AML-193 (cell line): Measurements from ENCODE around the gene RCSD1.
"Not testable (repeated sequence)": the region's sequence is repeated elsewhere in the genome, so short reads cannot be mapped to it uniquely, and the experiment has no call there.

Experiments
- DNase-seq, 2 experiments: peaks; one replicate each; lab custom pipeline; 2025; lab: John Stamatoyannopoulos, UW

RCSD1 gene

GRCh38 chr1:167629681-167630567 lies at the start of gene RCSD1:
Gene RCSD1, plus strand, starts transcription at chr1:167630232. Its CDS starts 192 bp downstream, at chr1:167630424.
- DNase-seq, result peak; percentile 39 to 44

GRCh38 chr1:167582064-167582463 lies 48.0 kb upstream of the RCSD1 start:
- DNase-seq, result no peak

- no peak for DNase-seq
These were observed 47.3 kb upstream of the RCSD1 start for GRCh38 chr1:167582722-167583121.

DNA sequence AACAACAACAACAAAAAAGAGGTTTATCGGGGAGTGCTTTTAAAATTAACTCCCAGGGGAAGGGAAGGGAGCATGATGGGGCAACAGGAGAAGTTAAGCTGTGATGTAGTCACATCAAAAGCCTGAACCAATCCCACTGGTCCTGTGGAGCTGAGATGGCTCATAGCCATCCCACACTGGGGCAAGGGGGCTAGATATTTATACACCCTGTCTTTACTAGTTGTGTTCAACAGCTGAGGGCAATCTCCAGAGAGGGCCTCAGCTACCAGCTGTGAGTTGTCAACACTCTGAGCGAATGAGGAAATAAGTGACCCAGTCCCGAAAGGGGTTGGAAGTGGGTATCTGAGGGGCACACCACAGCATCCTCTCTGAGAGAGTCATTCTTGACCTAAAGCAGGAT lies 45.5 kb upstream of the RCSD1 start:
- DNase-seq, result no peak

DNA sequence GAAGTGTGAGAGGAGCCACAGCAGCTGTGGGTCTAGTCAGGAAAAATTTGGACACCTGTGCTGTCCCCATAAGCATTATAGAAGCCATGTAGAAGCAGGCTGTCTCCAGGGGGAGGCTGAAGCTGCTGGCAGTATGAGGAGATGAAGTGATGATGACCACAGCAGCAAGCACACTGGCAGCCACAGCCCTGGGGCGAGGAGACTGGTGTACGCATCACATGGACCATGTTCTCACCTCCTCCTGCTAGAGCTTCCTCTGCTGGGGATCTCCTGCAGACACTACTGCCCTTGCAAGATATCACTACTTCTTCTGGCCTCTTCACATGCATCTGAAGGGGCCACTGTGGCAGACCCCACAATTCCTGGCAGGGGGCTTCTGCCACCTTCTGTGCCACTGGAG lies 42.7 kb upstream of the RCSD1 start:
- DNase-seq, result no peak

DNA sequence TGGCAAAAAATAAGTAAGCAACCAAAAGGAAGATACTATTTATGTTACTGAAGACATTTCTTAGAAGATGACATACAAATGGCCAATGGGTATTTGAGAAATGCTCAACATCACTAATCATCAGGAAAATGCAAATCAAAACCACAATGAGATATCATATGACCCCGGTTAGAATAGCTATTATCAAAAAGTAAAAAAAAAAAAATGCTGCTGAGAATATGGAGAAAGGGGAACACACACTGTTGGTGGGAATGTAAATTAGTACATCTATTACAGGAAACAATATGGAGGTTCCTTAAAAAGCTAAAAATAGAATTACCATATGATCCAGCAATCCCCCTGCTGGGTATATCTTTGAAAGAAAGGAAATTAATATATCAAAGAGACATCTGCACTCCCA lies 42.2 kb upstream of the RCSD1 start:
- no peak for DNase-seq

GRCh38 chr1:167588361-167588760 lies 41.7 kb upstream of the RCSD1 start:
- no peak for DNase-seq

- no peak for DNase-seq
These were observed 37.6 kb upstream of the RCSD1 start for GRCh38 chr1:167592475-167592874.

DNA sequence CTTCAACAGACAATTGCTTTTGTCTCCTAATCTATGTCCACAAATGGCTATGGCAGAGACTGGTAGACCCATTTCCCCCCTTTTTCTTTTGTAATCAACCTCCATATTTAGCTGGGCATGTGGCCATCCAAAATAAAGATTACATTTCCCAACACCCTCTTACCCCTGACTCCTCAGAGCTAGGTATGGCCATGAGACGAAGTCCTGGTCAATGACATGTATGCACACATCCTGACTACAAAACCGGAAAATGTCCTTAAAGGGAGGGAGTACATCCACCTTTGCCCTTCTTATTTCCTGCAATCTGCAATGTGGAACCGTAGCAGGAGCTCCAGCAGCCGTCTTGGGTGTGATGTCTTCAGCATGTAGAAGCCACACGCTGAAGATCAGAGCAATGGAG lies 36.2 kb upstream of the RCSD1 start:
- DNase-seq, result no peak

DNA sequence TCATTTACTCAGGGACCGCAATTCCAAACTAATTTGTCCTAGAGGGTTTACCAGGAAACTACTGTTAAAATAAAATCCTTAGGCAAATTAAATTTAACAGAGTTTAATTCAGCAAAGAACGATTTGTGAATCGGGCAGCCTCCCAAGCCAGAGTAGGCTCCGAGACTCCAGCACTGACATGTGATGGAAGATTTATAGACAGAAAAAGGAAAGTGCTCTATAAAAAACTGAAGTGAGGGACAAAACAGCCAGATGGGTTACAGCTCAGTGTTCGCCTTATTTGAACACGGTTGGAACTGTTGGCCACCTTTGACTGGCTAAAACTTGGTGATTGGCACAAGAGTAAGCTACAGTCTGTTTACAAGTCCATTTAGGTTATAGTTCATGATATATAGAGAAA lies 35.2 kb upstream of the RCSD1 start:
- no peak for DNase-seq

DNA sequence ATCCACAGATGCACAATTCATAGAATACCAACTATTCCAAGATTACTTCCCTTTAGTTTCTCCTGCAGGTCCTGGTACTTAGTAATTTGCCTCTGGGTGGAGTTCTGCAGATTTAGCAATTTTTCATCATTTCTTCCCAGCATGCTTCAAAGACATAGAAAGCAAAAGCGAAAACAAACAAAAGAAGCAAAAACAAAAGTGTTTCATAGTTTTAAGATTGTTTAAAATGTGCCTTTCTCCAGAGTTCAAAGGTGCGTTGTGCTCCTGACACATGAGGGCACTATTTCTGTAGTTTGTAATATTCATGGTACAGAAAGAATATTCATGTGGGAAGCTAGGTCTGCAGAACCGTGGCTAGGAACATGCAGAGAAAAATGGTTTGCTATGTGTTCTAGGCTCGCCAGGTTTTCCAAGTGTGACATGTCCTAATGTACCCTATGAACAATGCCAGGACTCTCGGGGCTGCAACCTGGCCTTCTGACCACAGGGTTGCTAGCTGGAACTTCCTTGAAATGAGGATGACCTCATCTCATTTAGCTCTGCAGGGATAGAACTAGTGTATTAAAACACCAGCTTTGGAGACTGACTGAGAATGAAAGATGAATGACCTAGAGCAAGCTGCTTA lies 30.0 kb upstream of the RCSD1 start:
- DNase-seq, result peak; percentile 78 to 81

DNA sequence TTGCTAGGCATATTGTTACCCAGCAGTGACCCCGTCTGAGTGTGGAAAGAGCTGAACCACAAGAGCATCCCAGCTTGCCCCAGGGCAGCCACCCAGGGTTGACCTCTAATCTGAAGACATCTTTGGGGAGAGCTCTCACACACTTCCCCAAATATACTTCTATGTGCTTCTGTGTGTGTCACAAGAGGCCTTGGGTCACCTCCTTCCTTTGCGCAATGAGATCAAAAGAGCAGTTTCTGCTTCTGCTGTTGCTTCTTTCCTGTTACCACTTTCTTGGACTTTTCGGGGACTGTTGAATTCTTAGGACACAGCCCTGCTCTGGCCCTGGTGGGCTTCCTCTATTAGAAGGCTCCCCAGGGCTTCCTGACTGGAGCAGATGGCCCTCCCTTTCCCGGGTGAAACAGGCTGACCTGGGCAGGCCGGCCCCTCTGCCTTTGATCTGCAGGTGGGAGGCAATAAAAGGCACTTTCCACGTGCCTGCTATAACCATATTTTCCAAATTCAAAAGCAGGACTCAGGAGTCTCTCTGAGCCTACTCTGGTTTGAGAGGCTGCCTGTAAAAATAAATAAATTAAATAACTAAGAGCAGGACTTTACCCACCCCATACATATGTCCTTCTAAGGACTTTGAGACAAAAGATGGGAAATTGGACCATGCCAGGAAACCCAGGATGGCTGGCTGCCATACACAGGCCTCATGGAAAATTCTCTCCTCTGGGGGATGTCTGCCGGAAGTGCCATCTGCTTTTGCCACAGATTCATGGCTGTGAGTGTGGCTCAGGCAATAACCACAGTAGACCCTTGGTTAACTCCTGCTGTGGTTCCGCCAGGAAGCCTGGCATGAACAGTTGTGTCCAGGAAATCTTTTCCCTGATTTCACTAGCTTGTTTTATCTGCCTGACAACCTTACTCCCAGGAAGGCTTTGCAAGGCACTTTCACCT lies 28.3 kb upstream of the RCSD1 start:
- peak; percentile 99 for DNase-seq

DNA sequence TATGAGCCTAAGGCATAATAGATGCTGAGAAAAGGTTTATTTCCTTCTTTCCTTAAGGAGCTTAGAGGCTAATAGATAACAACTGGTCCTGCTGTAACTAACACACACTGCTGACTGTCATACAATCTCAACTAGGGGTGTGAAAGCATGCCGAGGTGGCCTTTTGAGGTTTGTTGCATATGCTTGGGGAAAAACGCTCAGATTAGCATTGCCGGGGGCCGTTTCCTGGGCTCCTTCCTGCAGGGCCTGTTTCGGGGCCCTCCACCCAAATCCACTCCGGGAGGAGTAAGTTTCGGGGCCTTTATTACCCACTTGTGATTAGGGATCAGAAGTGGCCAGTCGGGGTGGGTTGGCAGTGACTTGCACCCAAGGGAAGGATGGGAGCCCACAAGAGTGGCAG lies 27.2 kb upstream of the RCSD1 start:
- no peak for DNase-seq

- DNase-seq, result no peak
These were observed 24.5 kb upstream of the RCSD1 start for GRCh38 chr1:167605576-167605975.

DNA sequence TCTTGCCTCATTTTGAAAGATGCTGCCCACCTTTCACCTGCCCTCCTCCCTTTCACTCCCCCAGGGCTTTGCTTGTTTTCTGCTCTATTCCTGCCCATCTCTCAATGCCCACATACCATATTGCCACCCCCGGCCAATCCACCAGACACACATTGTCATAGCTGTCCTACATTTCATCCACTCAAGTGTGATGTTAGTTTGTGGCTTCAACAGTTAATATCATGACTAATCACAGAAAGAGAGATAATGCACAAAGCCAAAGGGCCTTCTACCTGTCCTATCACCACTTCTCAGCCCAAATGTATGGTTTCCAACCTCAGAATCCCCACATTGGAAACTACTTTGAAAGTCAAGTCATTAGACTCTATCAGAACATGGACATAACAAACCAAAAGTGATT lies 18.0 kb upstream of the RCSD1 start:
- DNase-seq, result no peak

DNA sequence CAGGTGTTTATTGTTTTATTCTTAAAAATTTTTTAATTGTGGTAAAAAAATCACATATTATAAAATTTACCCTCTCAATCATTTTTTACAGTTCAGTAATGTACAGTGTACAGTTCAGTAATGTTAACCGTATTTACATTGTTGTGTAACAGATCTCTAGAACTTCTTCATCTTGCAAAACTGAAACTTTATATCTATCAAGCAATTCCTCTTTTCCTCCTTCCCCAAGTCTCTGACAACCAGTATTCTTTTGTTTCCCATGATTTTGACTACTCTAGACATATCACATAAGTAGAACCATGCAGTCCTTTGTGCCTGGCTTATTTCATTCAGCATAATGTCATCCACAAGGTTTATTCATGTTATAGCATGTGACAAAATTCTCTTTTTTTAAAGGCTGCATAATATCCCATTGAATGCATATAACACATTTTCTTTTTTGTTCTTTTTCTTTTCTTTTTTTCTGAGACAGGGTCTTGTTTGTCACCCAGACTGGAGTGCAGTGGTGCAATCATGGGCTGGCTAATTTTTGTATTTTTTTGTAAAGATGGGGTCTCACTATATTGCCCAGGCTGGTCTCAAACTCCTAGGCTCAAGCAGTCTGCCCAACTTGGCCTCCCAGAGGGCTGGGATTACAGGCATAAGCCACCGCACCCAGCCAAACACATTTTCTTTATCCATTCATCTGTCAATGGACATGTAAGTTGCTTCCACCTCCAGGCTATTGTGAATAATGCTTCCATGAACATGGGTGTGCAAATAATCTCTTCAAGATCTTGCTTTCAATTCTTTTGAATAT lies 17.2 kb upstream of the RCSD1 start:
- DNase-seq, result peak; percentile 74 to 75

DNA sequence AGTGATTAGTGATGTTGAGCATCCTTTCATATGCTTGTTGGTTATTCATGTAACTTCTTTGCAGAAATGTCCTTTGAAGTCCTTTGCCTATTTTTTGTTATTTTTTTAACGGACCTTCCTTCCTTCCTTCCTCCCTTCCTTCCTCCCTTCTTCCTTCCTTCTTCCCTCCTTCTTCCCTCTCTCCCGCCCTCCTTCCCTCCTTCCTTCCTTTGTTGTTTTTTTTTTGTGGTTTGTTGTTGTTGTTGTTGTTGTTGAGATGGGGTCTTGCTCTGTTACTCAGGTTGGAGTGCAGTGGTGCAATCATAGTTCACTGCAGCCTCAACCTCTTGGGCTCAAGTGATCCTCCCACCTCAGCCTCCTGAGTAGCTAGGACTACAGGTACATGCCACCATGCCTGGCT lies 16.0 kb upstream of the RCSD1 start:
- DNase-seq, result not testable (repeated sequence)

DNA sequence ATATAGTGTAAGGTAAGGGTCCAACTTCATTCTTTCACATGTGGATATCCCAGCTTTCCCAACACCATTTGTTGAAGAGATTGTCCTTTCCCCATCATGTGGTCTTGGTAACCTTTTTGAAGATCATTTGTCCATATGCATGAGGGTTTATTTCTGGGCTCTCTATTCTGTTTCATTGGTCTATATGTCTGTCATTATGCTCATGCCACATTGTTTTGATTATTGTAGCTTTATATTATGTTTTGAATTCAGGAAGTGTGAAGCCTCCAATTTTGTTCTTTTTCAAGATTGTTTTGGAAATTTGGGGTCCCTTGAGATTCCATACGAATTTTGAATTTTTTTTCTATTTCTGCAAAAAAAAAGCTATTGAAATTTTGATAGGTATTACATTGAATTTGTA lies 15.2 kb upstream of the RCSD1 start:
- DNase-seq, result no peak

- no peak for DNase-seq
These were observed 13.5 kb upstream of the RCSD1 start for GRCh38 chr1:167616521-167616920.

GRCh38 chr1:167617153-167618147 lies 12.6 kb upstream of the RCSD1 start:
- DNase-seq, result peak; percentile 79 to 85
